HCT116 (cell line): ENCODE results near the gene OLA1.

Source experiments
- CTCF ChIP-seq, 3 experiments: fragments of 200-600 bp in 1 of 3; sonication (generic) in 1 of 3; IDR thresholded peaks in 2 of 3; conservative IDR thresholded peaks in 1 of 3; 2 replicates each; pipeline ENCODE4 v1.5.1; 2012 to 2017; ENCODE audit warnings: low read depth in 2 of 3, low read length in 2 of 3, antibody characterized with exemption in 1 of 3, borderline replicate concordance in 1 of 3, control low read depth in 1 of 3, mild to moderate bottlenecking in 1 of 3, mixed read lengths in 1 of 3, mixed run types in 1 of 3, moderate library complexity in 1 of 3; ENCODE audit not compliant: insufficient read depth in 1 of 3
- EGR1 ChIP-seq: IDR thresholded peaks from 2 replicates; pipeline ENCODE4 v1.6.1; 2012; ENCODE audit warnings: low read depth
- EZH2 ChIP-seq: fragments of 200-600 bp; sonication (generic); IDR thresholded peaks from 2 replicates; pipeline ENCODE4 v1.6.1; 2017; ENCODE audit warnings: antibody characterized with exemption, mixed run types
- EZH2phosphoT487 ChIP-seq: fragments of 200-600 bp; IDR thresholded peaks from 2 replicates; pipeline ENCODE4 v1.6.1; 2018; ENCODE audit warnings: antibody characterized with exemption, borderline replicate concordance
- JUND ChIP-seq: IDR thresholded peaks from 2 replicates; pipeline ENCODE4 v1.6.1; 2012
- MAX ChIP-seq: IDR thresholded peaks from 2 replicates; pipeline ENCODE4 v1.6.1; 2012
- POLR2A ChIP-seq: IDR thresholded peaks from 2 replicates; pipeline ENCODE4 v1.7.0; 2011; ENCODE audit warnings: borderline replicate concordance; ENCODE audit not compliant: insufficient read depth, insufficient read length; ENCODE audit errors: extremely low read depth
- POLR2AphosphoS5 ChIP-seq: IDR thresholded peaks from 2 replicates; pipeline ENCODE4 v1.6.1; 2011; ENCODE audit warnings: mild to moderate bottlenecking, low read depth, low read length, moderate library complexity
- RAD21 ChIP-seq: IDR thresholded peaks from 2 replicates; pipeline ENCODE4 v1.6.1; 2012; ENCODE audit warnings: low read depth, mild to moderate bottlenecking
- REST ChIP-seq: IDR thresholded peaks from 2 replicates; pipeline ENCODE4 v1.6.1; 2012; ENCODE audit warnings: low read depth
- YY1 ChIP-seq: IDR thresholded peaks from 2 replicates; pipeline ENCODE4 v1.6.1; 2011; ENCODE audit warnings: low read length, low read depth, moderate library complexity, mild to moderate bottlenecking; ENCODE audit not compliant: insufficient replicate concordance; ENCODE audit errors: extremely low read depth
- ZNF274 ChIP-seq: fragments of 200-500 bp; sonication (Bioruptor generic); IDR thresholded peaks from 2 replicates; pipeline ENCODE4 v1.6.1; 2014; ENCODE audit warnings: mild to moderate bottlenecking, low read depth, low read length, inconsistent platforms

GRCh38 chr2:174286172-174286571, 37.8 kb upstream of the OLA1 start:
- TF ChIP-seq REST (no peak), MAX (no peak), YY1 (no peak), POLR2A (no peak), POLR2AphosphoS5 (no peak), CTCF (IDR thresholded peaks at IDR 0.05 in 2 of 3, conservative IDR thresholded peaks at IDR 0.05 in 1 of 3; ENCODE audit: borderline replicate concordance in 1 of 3, insufficient read depth in 1 of 3, low read depth in 2 of 3, low read length in 2 of 3) (no peak), ZNF274 (no peak), RAD21 (no peak), EZH2 (no peak), EZH2phosphoT487 (no peak), EGR1 (no peak), JUND (no peak)
